NCI-H146 treated with DMSO at 0.1 percent for 48 hours (cell line): Measurements from ENCODE around the gene OGT.
"Not testable (repeated sequence)": the region's sequence is repeated elsewhere in the genome, so short reads cannot be mapped to it uniquely, and the experiment has no call there.

Experiments used
- DNase-seq: peaks from one replicate; lab custom pipeline; 2025; ENCODE audit not compliant: unreplicated experiment; lab: John Stamatoyannopoulos, UW

The OGT gene

DNA sequence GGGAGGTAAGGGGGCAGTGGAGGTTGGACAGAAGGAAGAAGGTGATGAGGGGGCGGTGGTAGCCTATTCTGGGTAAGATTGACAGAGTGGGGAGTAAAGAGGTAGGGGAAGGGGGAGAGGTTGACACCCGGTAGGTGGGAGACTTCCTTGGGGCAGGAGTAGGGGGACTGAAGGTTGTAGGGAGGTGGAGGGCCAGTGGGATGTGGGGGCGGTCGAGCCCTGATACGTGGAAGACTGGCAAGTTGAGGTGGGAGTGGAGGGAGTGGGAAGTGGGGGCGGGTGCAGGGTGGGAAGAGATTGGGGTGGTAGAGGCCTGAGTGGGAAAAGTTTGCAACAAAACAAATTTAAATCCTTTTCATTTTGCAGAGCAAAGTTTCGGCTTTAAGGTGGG lies 47.1 kb downstream of the OGT start:
- DNase-seq: no peak

DNA sequence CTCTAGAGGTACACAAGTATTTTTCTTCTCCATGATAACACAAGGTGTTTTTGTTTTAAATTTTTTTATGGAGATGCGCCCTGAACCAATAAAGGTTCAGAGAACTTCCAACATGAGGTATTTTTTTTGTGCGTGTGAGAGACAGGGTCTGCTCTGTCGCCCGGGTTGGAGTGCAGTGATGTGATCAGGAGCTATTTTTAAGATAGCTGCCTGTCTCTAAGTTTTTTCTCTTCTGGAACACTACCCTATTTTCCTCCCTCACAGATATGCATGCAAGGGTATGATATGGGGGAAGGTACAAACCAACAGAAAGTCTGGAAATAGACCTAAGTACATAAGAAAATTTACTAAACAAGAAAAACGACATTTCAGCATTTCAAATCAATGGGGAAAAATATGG lies 48.3 kb downstream of the OGT start:
- no peak for DNase-seq

DNA sequence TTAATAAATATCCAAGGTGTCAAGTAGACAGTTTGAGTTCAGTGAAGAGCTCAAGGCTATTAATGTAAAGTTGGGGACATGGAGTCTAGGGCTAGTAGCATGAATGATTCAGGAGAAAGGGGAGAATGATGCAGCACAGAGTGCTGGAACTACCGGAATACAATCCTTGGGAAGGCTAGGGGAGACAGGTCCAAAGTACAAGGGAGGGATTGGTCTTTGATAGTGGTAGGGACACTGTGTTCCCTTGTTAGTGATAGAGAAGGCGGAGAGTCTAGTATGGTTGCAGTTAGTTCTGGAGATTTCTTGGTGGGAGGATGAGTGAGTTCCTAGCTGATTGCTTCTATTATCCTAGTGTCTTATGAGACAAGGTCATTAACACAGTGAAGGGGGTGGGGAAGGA lies 54.0 kb downstream of the OGT start:
- DNase-seq: no peak

DNA sequence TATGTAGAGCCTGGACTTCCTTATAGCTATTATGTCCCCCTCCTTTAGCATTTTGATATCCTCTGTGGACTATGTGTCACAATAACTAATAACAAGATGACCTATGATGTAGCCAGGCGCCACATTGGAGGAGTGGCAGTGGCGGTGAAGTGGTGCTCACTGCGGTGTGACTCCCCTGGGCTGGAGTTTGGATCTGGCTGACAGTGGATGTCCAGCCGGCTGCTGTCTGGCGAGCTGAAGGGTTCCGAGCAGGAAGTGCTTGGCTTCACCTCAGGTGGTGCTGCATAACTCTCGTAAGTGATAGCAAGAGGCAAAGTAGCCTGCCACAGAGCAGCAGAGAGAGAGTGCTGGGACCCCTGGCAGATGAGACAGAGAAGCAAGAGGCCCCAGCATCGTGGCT lies 60.3 kb downstream of the OGT start:
- DNase-seq: not testable (repeated sequence)

DNA sequence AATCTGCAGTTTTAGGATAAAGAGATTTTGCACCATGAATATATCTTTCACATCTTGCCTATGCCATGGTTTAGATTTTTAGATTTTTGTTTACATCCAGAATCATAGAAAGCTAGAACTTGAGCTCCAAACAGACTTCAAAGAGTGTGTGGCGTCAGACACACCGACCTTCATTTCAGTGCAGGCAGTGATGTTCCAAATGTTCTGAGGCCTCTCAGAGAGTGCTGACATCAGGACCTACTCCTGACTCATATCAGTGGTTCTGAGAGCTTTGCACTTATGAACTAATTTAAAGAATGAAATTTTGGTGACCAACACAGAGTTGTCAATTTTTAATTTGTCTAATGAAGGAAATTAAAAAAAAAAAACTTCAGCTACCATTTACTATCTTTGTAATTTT lies 67.1 kb downstream of the OGT start:
- no peak for DNase-seq

DNA sequence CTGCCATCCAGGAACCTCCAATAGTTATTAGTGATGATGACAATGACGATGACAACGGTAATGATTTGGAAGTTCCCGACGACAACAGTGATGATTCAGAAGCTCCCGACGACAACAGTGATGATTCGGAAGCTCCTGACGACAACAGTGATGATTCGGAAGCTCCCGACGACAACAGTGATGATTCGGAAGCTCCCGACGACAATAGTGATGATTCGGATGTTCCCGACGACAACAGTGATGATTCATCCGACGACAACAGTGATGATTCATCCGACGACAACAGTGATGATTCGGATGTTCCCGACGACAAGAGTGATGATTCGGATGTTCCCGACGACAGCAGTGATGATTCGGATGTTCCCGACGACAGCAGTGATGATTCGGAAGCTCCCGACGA lies 70.7 kb downstream of the OGT start:
- DNase-seq: no peak

DNA sequence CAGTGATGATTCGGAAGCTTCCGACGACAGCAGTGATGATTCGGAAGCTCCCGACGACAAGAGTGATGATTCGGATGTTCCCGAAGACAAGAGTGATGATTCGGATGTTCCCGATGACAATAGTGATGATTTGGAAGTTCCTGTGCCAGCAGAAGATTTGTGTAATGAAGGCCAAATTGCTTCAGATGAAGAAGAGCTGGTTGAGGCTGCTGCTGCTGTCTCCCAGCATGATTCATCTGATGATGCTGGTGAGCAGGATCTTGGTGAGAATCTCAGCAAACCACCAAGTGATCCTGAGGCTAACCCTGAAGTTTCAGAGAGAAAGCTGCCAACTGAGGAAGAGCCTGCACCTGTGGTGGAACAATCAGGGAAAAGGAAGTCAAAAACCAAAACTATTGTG lies 71.2 kb downstream of the OGT start:
- no peak for DNase-seq

DNA sequence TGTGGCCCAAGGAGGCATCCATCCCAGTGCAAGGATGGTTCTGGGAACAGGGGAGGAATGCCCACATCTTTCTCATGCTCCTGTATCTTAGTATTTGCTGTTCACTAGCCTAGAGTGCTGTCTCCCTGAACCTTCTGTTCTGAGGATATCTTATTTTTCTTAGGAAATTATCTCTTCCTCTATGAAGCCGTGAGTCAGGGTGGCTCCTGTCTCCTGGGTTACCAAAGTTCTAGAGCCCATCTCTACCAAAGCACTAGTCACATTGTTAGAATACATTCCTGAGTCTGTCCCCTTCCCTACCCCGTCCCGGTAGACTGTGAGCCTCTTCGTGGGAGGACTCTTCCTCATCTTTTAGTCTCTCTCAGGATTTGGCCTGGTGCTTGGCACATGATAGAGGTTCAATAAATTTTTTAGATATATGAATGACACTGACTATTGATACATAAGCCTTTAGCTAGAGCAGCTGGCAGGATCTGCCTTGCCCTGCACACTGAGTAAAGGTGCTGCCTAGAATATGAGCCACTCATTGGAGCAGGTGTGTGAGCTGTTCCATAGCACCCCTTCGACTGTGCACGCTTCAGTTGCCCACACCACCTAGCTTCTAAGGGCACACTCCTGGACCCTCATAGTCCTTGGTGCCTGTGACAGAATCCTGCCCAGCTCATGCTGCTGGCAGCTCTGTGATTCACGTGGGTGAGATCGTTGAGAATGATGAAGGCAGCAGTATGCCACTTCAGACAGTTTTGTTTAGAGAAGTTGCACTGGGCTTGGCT lies 72.1 kb downstream of the OGT start:
- no peak for DNase-seq

DNA sequence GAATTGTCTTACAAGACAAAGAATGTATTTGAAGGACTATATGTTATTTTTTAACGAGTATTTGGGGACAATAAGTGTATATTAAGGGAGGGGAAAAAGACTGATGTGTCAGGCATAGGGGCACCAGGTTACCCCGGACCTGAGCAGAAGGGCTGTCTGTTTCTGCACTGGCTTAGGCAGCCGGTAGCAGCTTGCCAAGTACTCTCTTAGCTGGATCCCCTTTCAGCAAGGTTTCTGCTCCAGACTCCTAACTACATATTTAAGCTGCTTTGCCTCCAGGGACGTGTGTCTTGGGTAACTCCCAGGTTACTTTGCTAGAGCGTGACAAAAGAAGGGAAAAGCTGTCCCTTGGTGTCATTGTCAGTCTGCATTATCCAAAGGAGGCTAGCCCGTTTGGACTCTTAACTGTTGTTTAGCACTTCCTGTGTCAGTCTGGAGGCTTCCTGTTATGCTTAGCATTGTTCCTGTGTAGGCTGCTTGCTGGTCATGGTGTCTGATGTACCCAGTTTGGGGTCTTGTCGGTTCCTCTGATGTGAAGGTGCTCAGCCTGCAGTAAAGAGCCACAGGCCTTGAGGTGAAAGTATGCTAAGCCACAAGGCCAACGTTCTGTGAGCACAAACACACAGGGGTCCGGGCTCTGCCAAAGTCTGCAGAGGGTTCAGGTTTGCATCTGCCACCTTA lies 73.8 kb downstream of the OGT start:
- no peak for DNase-seq

DNA sequence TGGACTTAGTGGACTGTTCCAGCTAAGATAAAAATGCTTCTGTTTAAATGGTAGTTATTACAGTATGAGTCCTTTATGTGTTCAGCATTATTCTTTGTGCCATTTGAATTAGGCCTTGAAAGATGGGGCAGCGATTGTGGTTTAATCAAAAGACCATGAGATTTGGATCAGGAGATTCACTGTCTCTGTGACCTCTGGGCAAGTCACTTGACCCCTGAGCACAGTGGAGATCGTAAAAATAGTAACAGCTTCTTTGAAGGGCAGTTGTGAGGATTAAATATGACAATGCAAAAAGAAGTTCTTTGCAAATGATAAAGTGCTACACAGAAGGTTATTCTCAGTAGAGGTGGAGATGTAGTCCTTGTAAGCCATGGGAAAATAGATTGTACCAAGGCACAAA lies 74.6 kb downstream of the OGT start:
- DNase-seq: no peak

DNA sequence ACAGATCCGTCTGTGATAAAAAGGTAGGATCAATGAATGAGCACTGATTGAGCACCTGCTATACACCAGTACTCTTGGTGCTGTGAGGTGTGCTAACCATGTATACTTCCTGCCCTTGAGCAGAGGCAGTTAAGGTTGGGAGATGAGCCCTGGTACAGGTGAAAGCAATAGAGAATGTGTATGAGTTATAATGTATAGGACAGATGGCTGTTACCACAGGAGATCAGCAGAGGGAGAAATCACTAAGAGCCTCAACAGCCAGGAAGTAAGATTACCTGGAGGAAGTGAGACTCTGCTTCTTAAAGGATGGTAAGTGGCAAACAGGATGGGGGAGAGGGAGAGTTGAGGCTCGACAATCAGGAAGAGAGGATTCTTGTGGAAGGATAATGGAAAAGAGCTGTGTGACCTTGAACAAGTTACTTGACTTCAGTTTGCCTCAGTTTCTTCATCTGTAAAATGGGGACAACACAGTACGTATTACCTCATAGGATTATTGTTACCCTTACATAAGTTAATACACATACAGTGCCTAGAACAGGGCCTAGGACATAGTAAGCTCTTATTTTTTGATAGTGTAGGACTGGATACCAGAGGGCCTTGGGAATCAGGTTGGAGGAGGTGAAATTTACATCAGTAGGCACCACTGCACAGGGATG lies 76.3 kb downstream of the OGT start:
- DNase-seq: no peak

DNA sequence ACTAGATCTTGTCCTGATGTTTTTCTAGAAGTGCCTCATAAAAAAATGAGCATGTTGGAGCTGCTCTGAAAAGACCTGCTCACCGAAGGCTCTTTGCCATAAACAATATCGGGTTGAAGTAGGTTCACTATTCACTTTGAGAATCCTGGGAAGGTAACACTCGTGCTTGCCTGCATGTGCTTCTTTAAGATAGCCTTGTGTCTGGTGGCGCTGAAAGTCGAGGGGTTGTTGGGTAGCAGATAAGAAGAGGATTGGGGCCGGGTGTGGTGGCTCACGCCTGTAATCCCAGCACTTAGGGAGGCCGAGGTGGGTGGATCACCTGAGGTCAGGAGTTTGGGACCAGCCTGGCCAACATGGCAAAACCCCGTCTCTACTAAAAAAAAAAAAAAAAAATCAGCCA lies 78.8 kb downstream of the OGT start:
- DNase-seq: not testable (repeated sequence)

DNA sequence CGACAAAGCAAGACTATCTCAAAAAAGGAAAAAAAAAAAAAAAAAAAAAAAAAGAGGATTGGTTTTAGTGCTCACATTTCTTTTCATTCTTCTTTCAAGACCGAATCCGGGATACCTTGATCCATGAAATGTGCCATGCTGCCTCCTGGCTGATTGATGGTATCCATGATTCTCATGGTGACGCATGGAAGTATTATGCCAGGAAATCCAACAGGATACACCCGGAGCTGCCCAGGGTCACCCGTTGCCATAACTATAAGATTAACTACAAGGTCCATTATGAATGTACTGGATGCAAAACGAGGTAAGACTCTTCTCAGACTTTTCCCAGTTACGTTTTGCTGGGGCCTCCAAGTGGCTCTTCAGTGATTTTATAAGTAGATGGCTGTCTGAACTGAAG lies 79.4 kb downstream of the OGT start:
- no peak for DNase-seq

DNA sequence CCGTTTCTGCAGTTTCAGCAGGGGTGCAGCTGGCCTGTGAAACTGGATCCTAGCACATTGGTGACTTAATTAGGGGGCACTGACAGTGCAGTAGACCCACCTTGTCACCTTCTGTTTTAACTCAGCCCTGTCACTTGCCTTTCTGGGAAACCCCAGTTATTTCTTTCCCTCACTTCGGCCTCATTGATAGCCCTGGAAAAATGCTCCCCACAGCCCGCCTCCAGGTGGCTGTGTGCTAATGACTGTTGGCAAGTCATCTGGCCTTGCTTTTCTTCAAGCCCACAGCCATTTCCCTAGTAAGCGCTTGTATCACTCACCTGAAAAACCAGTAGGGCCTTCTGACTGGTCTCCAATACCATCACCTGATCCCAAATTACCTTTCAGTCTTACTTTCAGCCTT lies 82.2 kb downstream of the OGT start:
- no peak for DNase-seq

DNA sequence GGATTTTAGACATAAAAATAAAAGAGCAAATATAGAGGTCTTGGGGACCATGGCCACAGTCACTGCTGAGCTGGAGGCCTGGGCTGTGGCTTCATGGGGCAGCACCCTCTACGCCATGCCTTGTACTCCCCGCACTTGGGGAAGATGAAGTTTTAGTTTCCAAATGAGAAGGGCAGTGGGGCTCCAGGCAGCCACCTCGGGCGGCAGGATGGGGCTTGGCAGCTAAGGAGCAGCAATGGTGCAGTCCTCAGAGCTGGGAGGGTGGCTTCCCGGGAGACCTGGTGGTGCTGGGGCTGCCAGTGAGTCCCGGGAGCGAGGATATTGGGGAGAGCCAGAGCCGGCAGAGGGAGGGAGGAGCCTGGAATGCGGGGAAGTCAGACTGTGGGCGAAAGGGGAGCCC lies 83.0 kb downstream of the OGT start:
- no peak for DNase-seq

DNA sequence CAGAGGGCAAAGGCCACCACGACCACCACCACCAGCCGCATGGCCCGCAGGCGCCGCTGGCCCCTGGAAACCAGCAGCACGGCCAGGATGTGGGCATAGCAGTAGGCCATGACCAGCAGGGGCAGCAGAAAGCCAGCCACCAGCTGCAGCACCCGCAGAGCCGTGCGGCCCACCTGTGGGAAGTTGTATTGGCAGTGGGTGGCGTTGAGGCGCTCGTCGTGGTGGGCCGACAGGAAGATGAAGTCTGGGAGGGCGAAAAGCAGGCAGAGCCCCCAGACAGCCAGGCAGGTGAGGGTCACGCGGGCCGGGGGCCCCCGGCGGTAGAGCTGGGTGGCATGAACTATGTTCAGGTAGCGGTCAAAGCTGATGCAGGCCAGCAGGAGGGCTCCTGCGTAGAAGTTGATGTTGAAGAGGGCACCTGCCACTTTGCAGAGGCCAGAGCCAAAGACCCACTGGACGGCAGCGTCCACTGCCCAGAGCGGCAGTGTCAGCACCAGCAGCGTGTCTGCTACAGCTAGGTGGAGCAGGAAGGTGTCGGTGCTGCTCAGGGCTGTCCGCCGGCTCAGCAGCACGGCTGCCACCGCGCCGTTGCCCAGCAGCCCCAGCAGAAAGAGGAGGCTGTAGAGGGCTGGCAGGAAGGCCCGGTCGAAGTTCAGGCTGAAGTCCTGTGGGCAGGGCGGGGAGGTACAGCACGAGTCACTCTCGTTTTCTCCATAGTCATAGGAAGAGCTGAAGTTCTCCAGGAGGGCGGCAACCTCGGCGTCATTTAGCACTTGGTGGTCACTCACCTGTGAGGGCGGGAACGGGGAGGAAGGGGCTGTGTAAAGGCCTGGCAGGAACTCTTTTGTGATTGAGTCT lies 84.0 kb downstream of the OGT start:
- no peak for DNase-seq

DNA sequence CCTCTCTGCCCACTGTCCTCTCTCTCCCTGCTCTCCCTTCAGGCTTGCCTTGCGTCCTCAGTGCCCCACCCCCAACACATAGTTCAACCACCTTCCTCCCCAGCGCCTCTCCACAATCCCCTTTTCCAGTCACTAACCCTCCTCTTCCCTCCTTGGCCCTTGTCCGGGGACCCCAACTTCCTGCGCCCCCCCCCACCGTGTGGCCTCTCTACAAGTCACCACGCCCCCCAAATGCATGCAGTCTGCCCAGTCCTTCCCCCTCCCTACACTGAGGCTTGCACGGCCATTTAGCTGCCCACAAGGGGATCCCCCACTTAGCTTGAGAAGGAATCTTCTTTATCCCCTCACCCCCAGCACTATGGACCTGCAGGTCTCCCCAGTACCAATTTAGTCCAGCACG lies 84.8 kb downstream of the OGT start:
- DNase-seq: no peak

DNA sequence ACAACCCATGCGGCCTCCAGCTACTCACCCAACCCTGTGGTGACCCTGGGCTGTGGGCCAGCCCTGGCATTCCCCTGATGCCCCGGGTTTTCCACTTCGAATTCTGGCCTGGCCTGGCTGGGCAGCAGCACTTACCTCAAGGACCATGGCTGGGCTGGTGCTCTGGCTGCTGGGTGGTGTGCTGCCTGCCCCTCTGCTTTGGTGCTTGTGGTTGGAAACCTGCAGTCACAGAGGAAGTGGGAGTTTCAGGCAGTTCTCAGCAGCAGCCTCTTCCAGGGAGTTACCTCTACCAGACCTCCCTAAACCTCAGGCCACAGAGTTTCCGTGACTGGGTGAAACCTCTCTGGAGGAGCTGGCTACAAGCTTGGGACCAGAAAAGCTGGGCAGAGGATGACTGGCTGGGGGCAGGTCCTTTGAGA lies 85.4 kb downstream of the OGT start, which contains the start of gene CXCR3:
TSS of gene CXCR3 (minus strand) at position 209 of the 419 bp plus-strand sequence. CDS start at position 147, 62 bp downstream.
- no peak for DNase-seq

DNA sequence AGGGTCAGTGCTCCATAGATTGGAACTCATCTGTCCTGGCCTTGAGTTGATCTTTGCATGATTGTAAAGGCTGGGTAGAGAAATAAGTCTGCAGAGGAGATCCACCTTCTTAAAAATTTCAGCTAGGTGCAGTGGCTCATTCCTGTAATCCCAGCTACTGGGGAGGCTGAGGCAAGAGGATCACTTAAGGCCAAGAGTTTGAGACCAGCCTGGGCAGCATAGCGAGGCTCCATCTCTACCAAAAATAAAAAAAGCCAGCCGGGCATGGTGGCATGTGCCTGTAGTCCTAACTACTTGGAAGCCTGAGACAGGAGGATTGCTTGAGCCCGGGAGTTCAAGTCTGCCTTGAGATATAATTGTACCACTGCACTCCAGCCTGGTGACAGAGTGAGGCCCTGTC lies 85.9 kb downstream of the OGT start:
- no peak for DNase-seq

DNA sequence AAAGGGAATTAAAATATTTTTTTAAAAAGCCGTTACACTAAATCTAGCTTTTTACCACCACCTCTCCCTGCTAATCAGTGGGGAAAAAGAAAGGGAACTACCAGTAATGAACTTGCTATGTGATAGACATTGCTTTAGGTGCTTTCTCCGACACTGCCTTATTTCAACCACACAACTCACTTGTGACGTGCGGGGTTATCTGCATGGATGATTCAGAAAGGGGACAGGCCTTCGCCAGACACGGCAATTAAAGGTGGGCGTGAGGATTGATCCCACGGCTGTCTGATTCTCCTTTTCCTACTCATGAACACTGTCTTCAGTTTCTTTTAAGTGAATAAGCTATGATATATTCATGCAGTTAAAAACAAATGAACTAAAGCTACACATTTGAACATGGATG lies 86.3 kb downstream of the OGT start:
- DNase-seq: no peak

DNA sequence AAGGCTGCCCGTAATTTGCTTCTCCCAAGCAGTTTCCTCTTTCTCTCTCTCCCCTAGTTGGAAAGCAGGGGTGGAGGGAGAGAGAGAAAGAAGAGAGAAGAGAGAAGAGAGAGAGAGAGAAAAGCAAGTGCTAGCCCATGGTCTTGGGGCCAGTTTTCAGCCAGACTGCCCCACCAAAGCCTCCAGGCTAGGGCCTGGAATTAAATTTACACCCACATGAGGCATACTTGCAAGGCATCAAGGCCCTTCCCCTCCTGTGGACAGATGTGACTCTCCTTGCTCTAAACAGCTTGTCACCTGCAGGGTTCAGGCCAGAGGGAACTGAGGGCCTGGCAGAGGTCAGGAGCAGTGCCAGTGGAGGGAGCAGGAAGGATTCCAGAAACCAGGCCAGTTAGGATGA lies 87.1 kb downstream of the OGT start:
- DNase-seq: no peak
